Ovary (tissue), 9 donors: Measurements from ENCODE around the gene CD79A. TPM values are rescaled to one million over a fixed set of nuclear protein-coding genes. Genes with fewer than 3 reads are reported as not detected.

Experiments used
- DNase-seq, 5 donors: peaks; one replicate each; pipeline ENCODE4 v3.0.0-alpha.2; 2019 to 2020
- H3K27ac ChIP-seq, 2 donors: fragments of 200-600 bp; one replicate each; pipeline versions ENCODE4 v1.5.1 to v1.8.0; 2019 to 2022
- H3K27me3 ChIP-seq: fragments of 200-600 bp; one replicate; pipeline ENCODE4 v1.8.0; 2022
- H3K36me3 ChIP-seq: fragments of 200-600 bp; sonication (generic); one replicate; pipeline ENCODE4 v1.5.1; 2019
- H3K4me1 ChIP-seq: one replicate; pipeline ENCODE4 v1.8.1; 2013; ENCODE audit warnings: mild to moderate bottlenecking, moderate library complexity; ENCODE audit not compliant: insufficient read depth
- H3K4me3 ChIP-seq: fragments of 200-600 bp; sonication (generic); one replicate; pipeline ENCODE4 v1.5.1; 2017
- H3K9me3 ChIP-seq, 2 donors: fragments of 200-600 bp in 1 of 2; sonication (generic) in 1 of 2; one replicate each; pipeline versions ENCODE4 v1.5.1 to v1.8.1; 2013 to 2019; ENCODE audit warnings: mild to moderate bottlenecking in 1 of 2, moderate library complexity in 1 of 2
- CTCF ChIP-seq, 3 donors: fragments of 450-650 bp in 2 of 3; fragments of 200-600 bp in 1 of 3; IDR thresholded peaks; one replicate each; pipeline versions ENCODE4 v1.5.1 to v1.8.0; 2016 to 2022; ENCODE audit warnings: antibody characterized with exemption in 3 of 3, mild to moderate bottlenecking in 1 of 3
- EP300 ChIP-seq: sonication (generic); formaldehyde crosslinking; IDR thresholded peaks from one replicate; pipeline ENCODE4 v1.6.1; 2017; ENCODE audit warnings: antibody characterized with exemption
- POLR2A ChIP-seq: fragments of 450-650 bp; IDR thresholded peaks from one replicate; pipeline ENCODE4 v1.6.1; 2017; ENCODE audit warnings: antibody characterized with exemption, mild to moderate bottlenecking, moderate library complexity
- WGBS, 3 donors: extraction: QIAGEN DNeasy Blood & Tissue Kit in 1 of 3; methylation state at CpG; one replicate each; pipeline versions ENCODE4 v1.1.5 to v1.1.7; 2013 to 2017; 5-methylcytosine and 5-hydroxymethylcytosine counted together
- intact Hi-C, 4 donors: fragments of 100-400 bp; cut with DNase I; formaldehyde crosslinking; loops; one replicate each; pipeline versions ENCODE4 v1.11.0 to v1.15.1; 2022 to 2023
- polyA plus RNA-seq, 2 donors: library from polyadenylated mRNA; stranded (reverse); fragments of 200-250 nt in 1 of 2; fragments of 350-450 nt in 1 of 2; fragmentation: Illumina TruSeq in 1 of 2; extraction: RNeasy Lipid Tissue Mini Kit (QIAGEN cat#74804) in 1 of 2; gene quantifications; one replicate each; pipeline ENCODE4 v1.2.3, GENCODE V29; 2013 to 2014
- total RNA-seq, 7 donors: library from RNA; depleted of rRNA in 2 of 7; stranded (reverse); fragments of >200 nt in 2 of 7; fragmentation: NEBNext Ultra II Directional in 3 of 7; extraction: Animal tissue kit (Norgen Biotek cat#: 25700) in 3 of 7; gene quantifications; one replicate each; pipeline versions ENCODE4 v1.1.0 to v1.2.4, GENCODE V29; 2016 to 2023
- donor health status: DM: no; HTN: no; CAD: no; lungs with moderate emphysema.
- donor health status: DM: no; HTN: no; CAD: no.
- donor health status: Bipolar disorder and iron deficiency.
- donor health status: DM: yes; HTN: yes; CAD: no.
- donor health status: DM: no; HTN: no; CAD: no.
- donor health status: DM: yes; HTN: yes; CAD: no.

Gene CD79A
- total and polyA plus RNA-seq, 9 donors, result 0.25 to 1.4 (median 0.63) TPM; not detected in 1

- no peak for DNase-seq
- Histone ChIP-seq H3K4me3 (no peak overlapping the region), H3K9me3 (no peaks in the 10 kb centered on the region), H3K27me3 (peaks cover 3% of the 10 kb centered on the region), H3K36me3 (no peaks in the 10 kb centered on the region), H3K4me1 (no peaks in the 10 kb centered on the region), H3K27ac (no peak overlapping the region)
- intact Hi-C loops, result no loop called here
- TF ChIP-seq CTCF (IDR thresholded peaks at IDR 0.05) (no peak), POLR2A (no peak), EP300 (no peak)
- WGBS, 3 donors, result 6 to 7% (median 7%) methylated on average over 25 to 26 of the region's 26 CpGs
Observed at GRCh38 chr19:41920882-41921576, 44.0 kb downstream of the CD79A start.

GRCh38 chr19:41921577-41922576 lies 44.8 kb downstream of the CD79A start:
- no peak for DNase-seq
- no peak for TF ChIP-seq POLR2A
- no peak for TF ChIP-seq EP300
- no peak for TF ChIP-seq CTCF (IDR thresholded peaks at IDR 0.05)
- Histone ChIP-seq H3K27me3 (no peaks in the 10 kb centered on the region), H3K4me1 (no peaks in the 10 kb centered on the region), H3K9me3 (no peaks in the 10 kb centered on the region), H3K4me3 (no peak overlapping the region), H3K36me3 (no peaks in the 10 kb centered on the region), H3K27ac (no peak overlapping the region)
- intact Hi-C loops, result no loop called here
- WGBS, 3 donors, result 14 to 21% (median 15%) methylated on average over 22 of the region's 22 CpGs

GRCh38 chr19:41922585-41922984 lies 45.5 kb downstream of the CD79A start:
- intact Hi-C loops, result no loop called here
- no peak for TF ChIP-seq EP300
- Histone ChIP-seq H3K4me3 (no peak overlapping the region), H3K36me3 (no peaks in the 10 kb centered on the region), H3K27me3 (no peaks in the 10 kb centered on the region), H3K9me3 (no peaks in the 10 kb centered on the region), H3K27ac (no peak overlapping the region), H3K4me1 (no peaks in the 10 kb centered on the region)
- 6 to 9% (median 8%) methylated on average over 18 of the region's 18 CpGs for WGBS, 3 donors
- DNase-seq, result peak in 1 of 5 donors; percentile 26

- 19 to 27% (median 26%) methylated on average over 4 to 6 of the region's 6 CpGs for WGBS, 3 donors
- no peak overlapping the region for H3K4me3 ChIP-seq
- intact Hi-C loops, result no loop called here
Observed at GRCh38 chr19:41923045-41923788, 46.1 kb downstream of the CD79A start.

More at GRCh38 chr19:41923045-41923788, 46.1 kb downstream of the CD79A start:
- no peaks in the 10 kb centered on the region for H3K27me3 ChIP-seq
- no peaks in the 10 kb centered on the region for H3K9me3 ChIP-seq
- no peak for DNase-seq
- peaks cover 1% of the 10 kb centered on the region for H3K4me1 ChIP-seq
- no peaks in the 10 kb centered on the region for H3K36me3 ChIP-seq
- TF ChIP-seq POLR2A, result no peak
- no peak for TF ChIP-seq EP300
- no peak for TF ChIP-seq CTCF (IDR thresholded peaks at IDR 0.05)
- no peak overlapping the region for H3K27ac ChIP-seq
